C4-2B (cell line): ENCODE results near the gene LIM2.
"Not testable (repeated sequence)": the region's sequence is repeated elsewhere in the genome, so short reads cannot be mapped to it uniquely, and the experiment has no call there.

Source experiments
- CTCF ChIP-seq: fragments of 450-650 bp; conservative IDR thresholded peaks from 2 replicates; pipeline ENCODE4 v1.5.1; 2017; ENCODE audit warnings: mild to moderate bottlenecking
- ZFX ChIP-seq: fragments of 450-650 bp; IDR thresholded peaks from 2 replicates; pipeline ENCODE4 v1.6.1; 2017

DNA sequence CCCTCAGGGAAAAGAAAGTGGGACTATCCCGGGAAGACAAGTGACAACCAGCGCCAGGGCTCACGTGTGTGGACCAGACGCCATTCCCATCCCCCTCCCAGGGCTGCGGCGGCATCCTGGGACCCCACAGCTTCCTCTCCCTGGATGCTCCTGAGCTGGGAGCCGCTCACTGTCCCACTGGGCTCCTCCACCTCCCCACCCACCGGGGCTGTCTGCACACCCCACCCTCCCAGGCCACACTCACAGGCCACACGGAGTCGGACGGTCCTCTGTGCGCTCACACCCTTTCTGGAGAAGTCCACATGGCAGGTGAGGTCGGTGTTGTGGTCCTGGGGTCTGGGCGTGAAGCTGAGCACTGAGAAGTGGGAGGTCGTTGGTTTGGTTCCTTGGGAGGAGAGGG is 28.6 kb upstream of the LIM2 start:
- TF ChIP-seq CTCF, ZFX: not testable (repeated sequence)
